Transverse colon (tissue), 4 donors: ENCODE measurements around the gene FCER2.

Source experiments
- CTCF ChIP-seq, 5 experiments: fragments of 200-600 bp in 3 of 5; fragments of 450-650 bp in 2 of 5; sonication (generic) in 3 of 5; IDR thresholded peaks; 1 replicate in 2 of 5; 2 replicates in 3 of 5; pipeline ENCODE4 v1.5.1; 2016 to 2017; ENCODE audit warnings: antibody characterized with exemption in 5 of 5, inconsistent platforms in 3 of 5, mild to moderate bottlenecking in 2 of 5, moderate library complexity in 1 of 5
- EP300 ChIP-seq: sonication (generic); formaldehyde crosslinking; IDR thresholded peaks from one replicate; pipeline ENCODE4 v1.6.1; 2017; ENCODE audit warnings: antibody characterized with exemption, low read depth
- POLR2A ChIP-seq: fragments of 450-650 bp; IDR thresholded peaks from one replicate; pipeline ENCODE4 v1.6.1; 2016; ENCODE audit warnings: antibody characterized with exemption, mild to moderate bottlenecking, moderate library complexity
- POLR2AphosphoS5 ChIP-seq, 3 donors: sonication (generic); formaldehyde crosslinking; IDR thresholded peaks; one replicate each; pipeline ENCODE4 v1.6.1; 2016; ENCODE audit warnings: antibody characterized with exemption in 3 of 3

GRCh38 chr19:7732045-7732444 lies 30.1 kb upstream of the FCER2 start, which contains the start of gene CLEC4G:
- TF ChIP-seq CTCF (IDR thresholded peaks at IDR 0.05) (no peak), POLR2AphosphoS5 (IDR thresholded peaks at IDR 0.05) (no peak), EP300 (no peak), POLR2A (no peak)
